Erythroblast (primary cell): Measurements from ENCODE around the gene TTC13.

Experiments used
- GATA1 ChIP-seq: IDR thresholded peaks from 2 replicates; pipeline ENCODE4 v1.6.1; 2011; ENCODE audit warnings: low read depth, mild to moderate bottlenecking, control low read depth, low read length, moderate library complexity
- POLR2A ChIP-seq: IDR thresholded peaks from 2 replicates; pipeline ENCODE4 v1.6.1; 2011; ENCODE audit warnings: mild to moderate bottlenecking, low read length

GRCh38 chr1:230986976-230987375 lies 8.3 kb upstream of the TTC13 start:
- TF ChIP-seq POLR2A (no peak), GATA1 (no peak)
